GM18909 (cell line): Measurements from ENCODE around the gene TJP1.
"Not testable (repeated sequence)": the region's sequence is repeated elsewhere in the genome, so short reads cannot be mapped to it uniquely, and the experiment has no call there.

Experiments
- ATAC-seq: cut with Tn5 transposase; IDR thresholded peaks from one replicate; pipeline ENCODE4 v1.9.1; 2021; ENCODE audit warnings: mild to moderate bottlenecking; ENCODE audit not compliant: unreplicated experiment, poor library complexity

TJP1 gene

DNA sequence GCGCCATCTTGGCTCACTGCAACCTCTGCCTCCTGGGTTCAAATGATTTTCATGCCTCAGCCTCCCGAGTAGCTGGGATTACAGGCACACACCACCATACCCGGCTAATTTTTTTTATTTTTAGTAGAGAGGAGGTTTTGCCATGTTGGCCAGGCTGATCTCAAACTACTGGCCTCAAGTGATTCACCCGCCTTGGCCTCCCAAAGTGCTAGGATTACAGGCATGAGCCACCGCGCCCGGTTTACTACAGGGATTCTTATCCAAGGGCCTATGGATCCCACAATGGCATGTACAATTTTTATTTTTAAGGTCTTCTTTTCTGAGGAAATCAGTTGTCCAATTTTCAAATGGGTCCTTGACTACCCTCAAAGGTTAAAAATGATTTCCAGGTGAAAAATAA lies 150.2 kb downstream of the TJP1 start:
- not testable (repeated sequence) for ATAC-seq

DNA sequence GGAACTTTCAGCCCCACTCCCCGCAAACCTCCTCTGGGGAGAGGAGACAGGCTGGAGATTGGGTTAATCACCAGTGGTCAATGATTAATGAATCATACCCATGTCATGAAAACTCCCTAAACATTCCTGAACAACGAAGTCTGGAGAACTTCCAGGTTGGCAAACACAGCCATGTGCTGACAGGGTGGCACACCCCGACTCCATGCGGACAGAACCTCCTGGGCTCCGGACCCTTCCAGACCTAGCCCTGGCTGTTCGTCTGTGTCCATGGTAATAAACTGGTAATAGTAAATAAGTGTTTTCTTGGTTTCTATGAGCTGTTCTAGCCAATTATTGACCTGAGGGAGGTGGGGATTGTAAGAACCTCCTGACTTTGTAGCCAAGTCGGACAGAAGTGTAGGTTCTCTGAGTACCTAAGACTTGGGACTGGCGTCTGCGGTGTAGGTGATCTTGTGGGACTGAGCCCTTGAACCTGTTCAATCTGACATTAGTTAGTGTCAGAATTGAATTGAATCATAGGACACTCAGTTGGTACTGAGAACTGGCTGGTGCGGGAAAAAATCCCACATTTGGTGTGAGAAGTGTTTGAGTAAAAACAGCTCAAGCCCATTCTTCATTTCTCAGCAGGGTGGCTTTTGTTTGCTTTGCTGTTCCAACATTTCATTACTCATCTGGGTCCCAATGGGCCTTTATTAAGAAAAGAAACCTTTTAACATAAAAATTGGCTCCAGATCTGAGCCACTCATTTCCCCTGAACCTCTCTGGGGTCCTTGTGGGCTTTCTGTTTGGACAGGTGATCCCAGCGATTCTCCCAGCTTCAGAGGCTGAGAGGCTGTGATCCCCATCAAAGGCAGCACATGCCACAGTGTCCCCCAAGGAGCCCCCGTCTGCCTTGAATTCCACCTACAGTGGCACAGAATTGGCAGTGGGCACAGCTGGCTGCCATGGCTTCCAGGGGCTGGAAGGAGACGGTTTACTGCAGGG lies 151.0 kb downstream of the TJP1 start:
- ATAC-seq = peak; percentile 50

DNA sequence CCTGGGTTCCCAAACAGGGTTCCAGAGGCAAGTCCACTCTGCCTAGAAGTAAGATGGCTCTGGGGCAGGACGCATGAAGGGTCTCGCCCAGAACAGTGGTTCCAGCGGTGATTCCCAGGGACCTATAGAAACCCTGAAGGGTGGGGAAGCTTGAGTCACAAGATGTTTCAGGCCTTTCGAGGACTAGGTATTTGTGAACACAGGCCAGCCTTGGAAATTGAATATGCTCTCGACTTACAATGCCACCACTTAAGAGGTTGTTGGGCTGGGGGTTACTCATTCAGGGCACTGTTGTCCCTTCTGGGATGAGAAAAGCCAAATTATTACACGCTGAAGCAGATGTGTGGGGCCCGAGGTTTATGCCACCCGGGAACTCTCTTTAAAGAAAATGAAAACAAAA lies 152.0 kb downstream of the TJP1 start:
- ATAC-seq = no peak

DNA sequence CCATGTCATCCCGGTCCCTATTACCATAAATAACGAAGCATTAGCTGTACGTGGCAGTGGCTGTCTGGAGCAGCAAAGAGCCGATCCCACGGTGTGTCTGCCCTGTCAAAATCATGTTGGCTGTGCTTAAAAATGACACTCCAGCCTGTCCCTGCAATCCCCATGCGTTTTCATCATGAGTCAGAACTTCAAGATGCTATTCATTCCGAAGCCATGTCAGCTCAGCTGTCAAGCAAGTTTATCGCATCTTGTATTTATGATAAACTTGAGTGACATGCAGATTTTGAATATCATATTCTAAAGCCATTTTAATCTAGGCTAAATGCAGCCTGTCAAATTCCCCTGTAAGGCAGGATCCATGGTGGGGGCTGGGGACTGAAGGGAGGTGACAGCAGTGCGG lies 152.4 kb downstream of the TJP1 start:
- no peak for ATAC-seq

DNA sequence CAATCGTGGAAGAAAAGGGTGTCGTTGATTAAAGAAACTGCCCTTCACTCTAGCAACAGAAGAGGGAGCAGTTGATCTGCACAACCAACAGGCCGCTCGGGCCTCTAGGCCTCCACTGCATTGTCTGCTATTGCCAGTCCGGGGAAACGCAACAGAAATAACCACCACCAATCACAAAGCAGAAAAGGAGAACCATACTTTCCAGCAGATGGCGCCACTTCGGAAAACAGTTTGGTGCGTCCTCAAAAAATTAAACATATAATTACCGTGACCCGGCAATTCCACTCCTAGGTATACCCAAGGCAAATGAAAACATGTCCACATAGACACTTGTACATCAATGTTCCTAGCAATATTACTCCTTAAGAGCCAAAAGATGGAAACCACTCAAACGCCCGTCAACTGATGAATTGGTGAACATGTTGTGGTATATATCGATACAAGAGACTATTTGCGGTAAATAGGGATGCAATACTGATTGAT lies 154.1 kb downstream of the TJP1 start:
- peak; percentile 59 for ATAC-seq

DNA sequence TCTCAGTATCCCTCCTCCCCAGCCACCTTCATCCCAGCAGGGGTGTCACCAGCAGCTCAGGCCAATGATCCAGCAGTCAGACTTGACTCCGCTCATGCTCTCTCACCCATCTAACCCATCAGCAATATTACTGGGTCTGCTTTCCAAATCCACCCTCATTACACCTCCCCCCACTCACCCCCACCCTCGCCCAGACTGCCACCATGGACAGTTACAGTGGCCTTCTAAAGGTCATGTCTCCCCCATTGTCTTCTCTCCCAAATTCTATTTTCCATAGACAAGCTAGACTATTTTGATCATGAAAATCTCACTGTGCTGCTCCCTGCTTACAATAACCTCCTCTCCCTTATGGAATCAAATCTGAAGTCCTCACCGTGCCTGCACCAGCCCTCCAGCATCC lies 156.0 kb downstream of the TJP1 start:
- no peak for ATAC-seq

DNA sequence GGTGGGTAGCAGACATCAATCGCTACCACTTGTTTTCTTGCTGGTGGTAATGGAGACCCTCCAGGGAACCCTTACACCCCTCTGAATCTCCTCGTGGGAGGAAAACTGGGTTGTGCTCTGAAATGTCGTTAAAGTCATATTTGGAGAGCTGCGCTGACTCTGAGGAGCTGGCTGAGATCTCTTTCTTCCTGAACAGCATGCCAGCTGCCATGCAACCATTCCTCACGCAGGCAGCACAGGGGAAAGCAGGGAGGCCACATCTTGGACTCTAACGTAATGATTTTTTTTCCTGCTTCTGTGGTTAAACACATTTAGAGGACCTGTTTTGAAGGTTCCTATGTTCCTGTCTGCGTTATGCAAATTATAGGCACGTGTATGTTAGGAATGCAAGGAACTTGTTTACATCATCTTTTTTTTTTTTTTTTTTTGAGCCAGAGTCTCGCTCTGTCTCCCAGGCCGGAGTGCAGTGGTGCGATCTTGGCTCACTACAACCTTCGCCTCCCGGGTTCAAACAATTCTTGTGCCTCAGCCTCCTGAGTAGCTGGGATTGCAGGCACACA lies 156.7 kb downstream of the TJP1 start:
- ATAC-seq = no peak

DNA sequence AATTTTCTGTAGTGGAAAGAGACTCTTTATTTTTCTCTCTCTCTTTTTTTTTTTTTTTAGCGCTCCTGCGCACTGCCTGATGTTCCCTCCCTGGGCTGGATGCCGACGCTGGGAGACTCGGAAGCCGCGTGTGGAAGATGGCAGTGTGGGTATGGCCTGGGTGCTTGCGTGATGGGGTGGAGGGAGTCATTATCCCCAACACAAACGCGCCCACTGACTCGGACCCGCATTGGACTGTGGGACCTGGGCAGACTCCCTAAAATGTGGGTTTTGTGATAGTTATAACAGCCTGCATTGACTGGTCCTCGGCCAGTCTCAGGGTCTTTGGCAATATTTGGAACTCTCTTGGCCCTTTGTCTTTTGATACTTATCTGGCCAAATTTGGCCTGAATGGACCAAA lies 157.9 kb downstream of the TJP1 start:
- ATAC-seq = no peak

DNA sequence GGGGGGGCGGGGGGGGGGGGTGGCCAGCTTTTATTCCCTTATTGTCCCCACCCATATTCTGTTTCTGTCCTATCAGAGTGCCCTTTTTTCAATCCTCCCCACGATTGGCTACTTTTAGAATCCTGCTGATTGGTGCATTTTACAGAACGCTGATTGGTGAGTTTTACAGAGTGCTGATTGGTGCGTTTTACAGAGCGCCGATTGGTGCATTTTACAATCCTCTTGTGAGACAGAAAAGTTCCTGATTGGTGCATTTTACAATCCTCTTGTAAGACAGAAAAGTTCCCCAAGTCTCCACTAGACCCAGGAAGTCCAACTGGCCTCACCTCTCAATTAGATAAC lies 164.8 kb downstream of the TJP1 start:
- not testable (repeated sequence) for ATAC-seq

DNA sequence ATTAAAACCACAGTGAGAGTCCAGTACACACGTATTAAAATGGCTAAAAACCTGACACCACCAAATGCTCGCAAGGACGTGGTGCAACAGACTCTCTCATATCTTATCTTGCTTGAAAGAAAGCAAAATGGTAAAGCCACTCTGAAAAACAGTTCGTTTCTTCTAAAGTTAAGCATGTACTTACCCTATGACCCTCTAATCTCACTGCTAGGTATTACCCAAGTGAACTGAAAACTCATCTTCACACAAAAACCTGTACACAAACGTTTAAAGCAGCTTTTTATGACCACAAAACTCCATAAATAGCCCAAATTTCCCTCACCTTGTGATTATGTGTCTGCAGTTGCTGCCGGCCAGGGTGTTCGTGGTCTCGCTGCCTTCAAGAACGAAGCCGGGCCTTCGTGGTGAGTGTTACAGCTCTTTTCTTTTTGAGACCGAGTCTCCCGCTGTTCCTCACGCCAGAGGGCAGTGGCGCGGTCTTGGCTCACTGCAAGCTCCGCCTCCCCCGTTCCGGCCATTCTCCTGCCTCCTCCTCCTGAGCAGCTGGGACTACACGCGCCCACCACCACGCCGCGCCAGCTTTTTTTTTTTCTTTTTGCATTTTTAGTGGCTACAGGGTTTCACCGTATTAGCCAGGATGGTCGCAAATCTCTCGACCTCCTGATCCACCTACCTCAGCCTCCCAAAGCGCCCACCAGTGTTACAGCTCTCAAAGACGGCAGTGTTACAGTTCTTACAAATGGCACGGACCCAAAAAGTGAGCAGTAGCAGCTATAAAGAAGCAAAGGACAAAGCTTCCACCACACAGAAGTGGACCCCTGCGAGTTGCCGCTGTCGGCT lies 165.4 kb downstream of the TJP1 start:
- ATAC-seq = no peak

DNA sequence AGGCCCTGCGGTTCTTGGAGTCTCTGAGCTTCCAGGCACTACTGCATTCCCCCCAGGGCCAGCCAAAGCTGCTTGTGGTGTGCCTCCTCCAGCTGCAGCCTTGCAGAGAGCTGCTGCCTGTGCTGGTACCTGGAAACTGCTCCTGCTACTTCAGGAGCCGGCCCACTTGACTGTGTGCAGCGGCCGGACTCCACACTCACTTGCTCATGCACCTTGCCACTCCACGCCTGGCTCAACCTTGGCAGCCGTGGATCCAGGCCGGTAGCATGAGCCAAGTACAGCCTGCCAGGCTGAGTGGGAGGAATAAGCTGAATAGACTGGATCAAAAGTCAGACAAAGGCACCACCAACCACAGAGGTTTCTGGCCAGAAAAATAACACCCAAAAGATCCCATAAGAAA lies 169.7 kb downstream of the TJP1 start:
- ATAC-seq = no peak

DNA sequence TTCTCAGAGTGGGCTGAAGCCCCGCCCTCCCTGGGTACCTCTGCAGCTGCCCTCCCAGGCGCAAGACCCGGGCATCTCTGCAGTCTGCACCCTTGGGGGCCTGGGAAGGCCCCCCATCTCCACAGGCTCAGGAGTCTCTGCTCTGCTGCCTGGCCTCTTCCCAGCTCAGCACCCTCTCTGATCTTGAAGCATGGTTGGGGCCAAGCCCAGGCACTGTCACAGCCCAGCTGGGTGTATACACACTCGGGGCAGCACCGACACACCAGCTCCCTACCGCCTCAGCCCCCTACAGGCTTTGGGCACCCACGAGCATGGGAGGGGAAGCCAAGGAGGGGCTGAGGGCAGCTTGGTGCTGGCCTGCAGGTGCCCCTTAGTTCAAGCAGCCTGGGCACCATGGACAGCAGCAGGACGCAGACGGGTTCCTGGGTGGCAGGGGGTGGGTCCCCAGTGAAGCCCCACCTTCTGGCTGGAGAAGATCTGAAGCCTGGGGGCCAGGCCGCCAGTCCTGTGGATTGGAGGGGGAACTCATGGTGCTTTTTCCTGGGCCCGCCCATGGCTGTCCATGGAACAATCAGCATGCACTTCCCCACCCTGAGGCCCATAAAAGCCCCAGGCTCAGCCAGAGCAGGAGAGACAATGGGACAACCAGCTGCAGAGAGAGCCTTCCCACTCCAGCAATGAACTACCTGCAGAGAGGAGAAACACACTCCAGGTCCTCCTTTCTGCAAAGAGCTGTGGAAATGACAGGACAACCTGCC lies 170.6 kb downstream of the TJP1 start:
- ATAC-seq = no peak
